Effector memory CD8-positive, alpha-beta T cell (primary cell): ENCODE results near the gene DMKN.

Experiments used
- ATAC-seq: fragments of 150-1000 bp; cut with Tn5 transposase; replicated peaks from 2 replicates; pipeline ENCODE4 v1.10.0; 2021; ENCODE audit warnings: mild to moderate bottlenecking, moderate library complexity
- DNase-seq, 3 experiments: peaks; one replicate each; pipeline ENCODE4 v3.0.0; 2021
- H3K27ac Mint-ChIP-seq, 2 donors: one replicate each; pipeline ENCODE4 v1.8.0; 2022; ENCODE audit warnings: mild to moderate bottlenecking in 2 of 2, mixed read lengths in 2 of 2, moderate library complexity in 2 of 2
- H3K27me3 Mint-ChIP-seq, 2 donors: one replicate each; pipeline ENCODE4 v1.8.0; 2022; ENCODE audit warnings: mixed read lengths in 2 of 2
- H3K36me3 Mint-ChIP-seq: one replicate; pipeline ENCODE4 v1.8.0; 2022; ENCODE audit warnings: mild to moderate bottlenecking, moderate library complexity, mixed read lengths; ENCODE audit not compliant: insufficient read depth
- H3K4me1 Mint-ChIP-seq, 2 donors: one replicate each; pipeline ENCODE4 v1.8.0; 2022; ENCODE audit warnings: low read depth in 2 of 2, mixed read lengths in 2 of 2
- H3K4me3 Mint-ChIP-seq, 2 donors: one replicate each; pipeline ENCODE4 v1.8.0; 2022; ENCODE audit warnings: mild to moderate bottlenecking in 2 of 2, mixed read lengths in 2 of 2, moderate library complexity in 2 of 2
- H3K9me3 Mint-ChIP-seq, 2 donors: one replicate each; pipeline ENCODE4 v1.8.0; 2022; ENCODE audit warnings: mixed read lengths in 2 of 2

Gene DMKN

GRCh38 chr19:35555301-35556005 lies 42.0 kb upstream of the DMKN start:
- Mint-ChIP-seq H3K27me3 (peaks cover 13 to 31% of the 10 kb centered on the region in 2 donors), H3K9me3 (no peaks in the 10 kb centered on the region)
- no peak for DNase-seq

GRCh38 chr19:35554076-35554475 lies 40.6 kb upstream of the DMKN start:
- no peaks in the 10 kb centered on the region for H3K9me3 Mint-ChIP-seq
- H3K4me1 Mint-ChIP-seq: peaks cover 4 to 8% of the 10 kb centered on the region in 2 donors
- no peak for ATAC-seq
- H3K36me3 Mint-ChIP-seq: no peaks in the 10 kb centered on the region
- no peak overlapping the region for H3K4me3 Mint-ChIP-seq
- no peak for DNase-seq
- peaks cover 0 to 17% of the 10 kb centered on the region in 2 donors for H3K27me3 Mint-ChIP-seq
- no peak overlapping the region for H3K27ac Mint-ChIP-seq

More at GRCh38 chr19:35555301-35556005, 42.0 kb upstream of the DMKN start:
- no peak overlapping the region for H3K4me3 Mint-ChIP-seq
- peaks cover 4% of the 10 kb centered on the region in 2 donors for H3K4me1 Mint-ChIP-seq
- no peak overlapping the region for H3K27ac Mint-ChIP-seq
- no peak for ATAC-seq
- H3K36me3 Mint-ChIP-seq: no peaks in the 10 kb centered on the region

- no peak overlapping the region for H3K27ac Mint-ChIP-seq
- H3K4me3 Mint-ChIP-seq: no peak overlapping the region
- peaks cover 0 to 11% of the 10 kb centered on the region in 2 donors for H3K27me3 Mint-ChIP-seq
- H3K4me1 Mint-ChIP-seq: peaks cover 9 to 14% of the 10 kb centered on the region in 2 donors
- DNase-seq (no peak), ATAC-seq (no peak)
- no peaks in the 10 kb centered on the region for H3K36me3 Mint-ChIP-seq
- H3K9me3 Mint-ChIP-seq: no peaks in the 10 kb centered on the region
These were observed 40.0 kb upstream of the DMKN start for GRCh38 chr19:35553385-35554000.

GRCh38 chr19:35552534-35553384 lies 39.3 kb upstream of the DMKN start:
- Mint-ChIP-seq H3K4me1 (peaks cover 11 to 15% of the 10 kb centered on the region in 2 donors), H3K27ac (no peak overlapping the region), H3K9me3 (no peaks in the 10 kb centered on the region), H3K36me3 (no peaks in the 10 kb centered on the region), H3K4me3 (no peak overlapping the region), H3K27me3 (peaks cover 0 to 10% of the 10 kb centered on the region in 2 donors)
- DNase-seq (no peak), ATAC-seq (no peak)

- no peak for DNase-seq
- Mint-ChIP-seq H3K9me3 (no peaks in the 10 kb centered on the region), H3K27ac (no peak overlapping the region), H3K4me3 (no peak overlapping the region), H3K4me1 (peaks cover 14 to 23% of the 10 kb centered on the region in 2 donors), H3K36me3 (peaks cover 7% of the 10 kb centered on the region), H3K27me3 (no peaks in the 10 kb centered on the region)
- no peak for ATAC-seq
These were observed 37.8 kb upstream of the DMKN start for GRCh38 chr19:35551091-35551810.

- H3K4me1 Mint-ChIP-seq: peaks cover 17 to 29% of the 10 kb centered on the region in 2 donors
- DNase-seq: no peak
- H3K27me3 Mint-ChIP-seq: no peaks in the 10 kb centered on the region
- no peak overlapping the region for H3K4me3 Mint-ChIP-seq
- no peaks in the 10 kb centered on the region for H3K9me3 Mint-ChIP-seq
- ATAC-seq: no peak
- peaks cover 12% of the 10 kb centered on the region for H3K36me3 Mint-ChIP-seq
- peak overlapping the region in 1 of 2 donors; percentile 18 for H3K27ac Mint-ChIP-seq
These were observed 36.6 kb upstream of the DMKN start for GRCh38 chr19:35549879-35550523.

- H3K36me3 Mint-ChIP-seq: peaks cover 15% of the 10 kb centered on the region
- DNase-seq (peak; percentile 47 to 58 (median 57)), ATAC-seq (no peak)
- no peak overlapping the region for H3K4me3 Mint-ChIP-seq
- no peaks in the 10 kb centered on the region for H3K9me3 Mint-ChIP-seq
- peaks cover 24 to 35% of the 10 kb centered on the region in 2 donors for H3K4me1 Mint-ChIP-seq
- peak overlapping the region in 1 of 2 donors; percentile 18 for H3K27ac Mint-ChIP-seq
- no peaks in the 10 kb centered on the region for H3K27me3 Mint-ChIP-seq
These were observed 35.8 kb upstream of the DMKN start for GRCh38 chr19:35549174-35549788.

GRCh38 chr19:35546532-35546931 lies 33.1 kb upstream of the DMKN start:
- no peaks in the 10 kb centered on the region for H3K27me3 Mint-ChIP-seq
- H3K9me3 Mint-ChIP-seq: no peaks in the 10 kb centered on the region
- ATAC-seq (no peak), DNase-seq (no peak)
- peaks cover 24 to 35% of the 10 kb centered on the region in 2 donors for H3K4me1 Mint-ChIP-seq
- H3K36me3 Mint-ChIP-seq: peaks cover 16% of the 10 kb centered on the region
- peak overlapping the region; percentile 91 to 94 for H3K4me3 Mint-ChIP-seq
- peak overlapping the region; percentile 88 to 94 for H3K27ac Mint-ChIP-seq

- Mint-ChIP-seq H3K36me3 (peaks cover 16% of the 10 kb centered on the region), H3K27me3 (no peaks in the 10 kb centered on the region), H3K4me3 (peak overlapping the region; percentile 91 to 94), H3K4me1 (peaks cover 24 to 35% of the 10 kb centered on the region in 2 donors), H3K9me3 (no peaks in the 10 kb centered on the region), H3K27ac (peak overlapping the region; percentile 88 to 94)
- ATAC-seq: peak; percentile 85
- peak; percentile 47 to 68 (median 67) for DNase-seq
These were observed 32.5 kb upstream of the DMKN start for GRCh38 chr19:35545855-35546381.

GRCh38 chr19:35545001-35545854 lies 31.8 kb upstream of the DMKN start, which contains the start of gene TMEM147:
Gene TMEM147, plus strand, starts transcription at chr19:35545626. Its CDS starts 114 bp downstream, at chr19:35545740.
- no peaks in the 10 kb centered on the region for H3K9me3 Mint-ChIP-seq
- peak within 1 kb of the TSS; percentile 91 to 94 for H3K4me3 Mint-ChIP-seq
- peaks cover 26 to 35% of the 10 kb centered on the region in 2 donors for H3K4me1 Mint-ChIP-seq
- H3K27me3 Mint-ChIP-seq: no peaks in the 10 kb centered on the region
- H3K27ac Mint-ChIP-seq: peak within 1 kb of the TSS; percentile 88 to 94
- peaks cover 16% of the 10 kb centered on the region for H3K36me3 Mint-ChIP-seq
- ATAC-seq: peak; percentile 77
- DNase-seq: peak; percentile 68 to 72 (median 70)

- no peaks in the 10 kb centered on the region for H3K27me3 Mint-ChIP-seq
- ATAC-seq (no peak), DNase-seq (no peak)
- peak overlapping the region; percentile 88 to 94 for H3K27ac Mint-ChIP-seq
- H3K4me3 Mint-ChIP-seq: peak overlapping the region; percentile 91 to 94
- H3K9me3 Mint-ChIP-seq: no peaks in the 10 kb centered on the region
- H3K36me3 Mint-ChIP-seq: peaks cover 16% of the 10 kb centered on the region
- peaks cover 26 to 33% of the 10 kb centered on the region in 2 donors for H3K4me1 Mint-ChIP-seq
These were observed 30.8 kb upstream of the DMKN start for GRCh38 chr19:35544110-35544802.
